GM10266 (cell line): Measurements from ENCODE around the gene CES1.
"Not testable (repeated sequence)": the region's sequence is repeated elsewhere in the genome, so short reads cannot be mapped to it uniquely, and the experiment has no call there.

Experiments used
- DNase-seq: peaks from one replicate; pipeline ENCODE4 v3.0.0; 2012; ENCODE audit errors: extremely low spot score
- CTCF ChIP-seq: IDR thresholded peaks from 2 replicates; pipeline ENCODE4 v1.5.1; 2012; ENCODE audit warnings: mild to moderate bottlenecking, low read depth; ENCODE audit not compliant: control insufficient read depth, insufficient read depth; ENCODE audit errors: missing control alignments

CES1 gene

GRCh38 chr16:55830658-55831294, 2.1 kb downstream of the CES1 start:
- no peak for DNase-seq
- TF ChIP-seq CTCF, result no peak

GRCh38 chr16:55829232-55829631, 3.7 kb downstream of the CES1 start:
- not testable (repeated sequence) for DNase-seq

- TF ChIP-seq CTCF, result no peak
- DNase-seq, result no peak
Observed at GRCh38 chr16:55828680-55829079, 4.2 kb downstream of the CES1 start.

- no peak for DNase-seq
- TF ChIP-seq CTCF, result no peak
Observed at GRCh38 chr16:55825115-55825728, 7.7 kb downstream of the CES1 start.

GRCh38 chr16:55824473-55825000, 8.4 kb downstream of the CES1 start:
- TF ChIP-seq CTCF, result no peak
- no peak for DNase-seq

GRCh38 chr16:55822280-55822810, 10.6 kb downstream of the CES1 start:
- no peak for DNase-seq
- TF ChIP-seq CTCF, result no peak

- TF ChIP-seq CTCF, result no peak
- DNase-seq, result no peak
Observed at GRCh38 chr16:55821210-55821609, 11.7 kb downstream of the CES1 start.

GRCh38 chr16:55820615-55821014, 12.3 kb downstream of the CES1 start:
- no peak for TF ChIP-seq CTCF
- no peak for DNase-seq
